ENCODE results near the gene C11orf21.

GRCh38 chr11:2301631-2302305 is at the start of gene C11orf21, which contains the start of gene TSPAN32:
- TF ChIP-seq CTCF (IDR thresholded peaks at IDR 0.05; ENCODE audit: low read depth, low read length, poor library complexity, severe bottlenecking) = no peak
- no peak for TF ChIP-seq EZH2phosphoT487 (IDR thresholded peaks at IDR 0.05; ENCODE audit: borderline replicate concordance, low read length)
